Mammary epithelial cell (primary cell): Measurements from ENCODE around the gene ENOX1.
"Not testable (repeated sequence)": the region's sequence is repeated elsewhere in the genome, so short reads cannot be mapped to it uniquely, and the experiment has no call there.

Experiments
- EZH2 ChIP-seq: IDR thresholded peaks from 2 replicates; pipeline ENCODE4 v1.6.1; 2012; ENCODE audit warnings: low read length, inconsistent platforms, borderline replicate concordance
- TF ChIP-seq, protein P1 (sequence below), 2 donors: IDR thresholded peaks in 1 of 2; conservative IDR thresholded peaks in 1 of 2; 2 replicates each; pipeline ENCODE4 v1.5.1; 2011 to 2012; ENCODE audit warnings: inconsistent platforms in 2 of 2, low read length in 2 of 2, mild to moderate bottlenecking in 2 of 2, control low read depth in 1 of 2, low read depth in 1 of 2; ENCODE audit not compliant: insufficient read depth in 1 of 2; ENCODE audit errors: extremely low read depth in 1 of 2

DNA sequence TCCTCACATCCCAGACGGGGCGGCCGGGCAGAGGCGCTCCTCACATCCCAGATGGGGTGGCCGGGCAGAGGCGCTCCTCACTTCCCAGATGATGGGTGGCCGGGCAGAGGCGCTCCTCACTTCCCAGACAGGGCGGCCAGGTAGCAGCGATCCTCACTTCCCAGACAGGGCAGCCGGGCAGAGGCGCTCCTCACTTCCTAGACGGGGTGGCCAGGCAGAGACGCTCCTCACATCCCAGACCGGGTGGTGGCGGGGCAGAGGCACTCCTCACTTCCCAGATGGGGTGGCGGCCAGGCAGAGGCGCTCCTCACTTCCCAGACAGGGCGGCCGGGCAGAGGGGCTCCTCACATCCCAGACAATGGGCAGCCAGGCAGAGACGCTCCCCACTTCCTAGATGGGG, 370.4 kb downstream of the ENOX1 start:
- TF ChIP-seq, protein P1, sequence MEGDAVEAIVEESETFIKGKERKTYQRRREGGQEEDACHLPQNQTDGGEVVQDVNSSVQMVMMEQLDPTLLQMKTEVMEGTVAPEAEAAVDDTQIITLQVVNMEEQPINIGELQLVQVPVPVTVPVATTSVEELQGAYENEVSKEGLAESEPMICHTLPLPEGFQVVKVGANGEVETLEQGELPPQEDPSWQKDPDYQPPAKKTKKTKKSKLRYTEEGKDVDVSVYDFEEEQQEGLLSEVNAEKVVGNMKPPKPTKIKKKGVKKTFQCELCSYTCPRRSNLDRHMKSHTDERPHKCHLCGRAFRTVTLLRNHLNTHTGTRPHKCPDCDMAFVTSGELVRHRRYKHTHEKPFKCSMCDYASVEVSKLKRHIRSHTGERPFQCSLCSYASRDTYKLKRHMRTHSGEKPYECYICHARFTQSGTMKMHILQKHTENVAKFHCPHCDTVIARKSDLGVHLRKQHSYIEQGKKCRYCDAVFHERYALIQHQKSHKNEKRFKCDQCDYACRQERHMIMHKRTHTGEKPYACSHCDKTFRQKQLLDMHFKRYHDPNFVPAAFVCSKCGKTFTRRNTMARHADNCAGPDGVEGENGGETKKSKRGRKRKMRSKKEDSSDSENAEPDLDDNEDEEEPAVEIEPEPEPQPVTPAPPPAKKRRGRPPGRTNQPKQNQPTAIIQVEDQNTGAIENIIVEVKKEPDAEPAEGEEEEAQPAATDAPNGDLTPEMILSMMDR (conservative IDR thresholded peaks at IDR 0.05 in 1 of 2, IDR thresholded peaks at IDR 0.05 in 1 of 2; ENCODE audit: extremely low read depth in 1 of 2, insufficient read depth in 1 of 2, low read depth in 1 of 2, low read length in 2 of 2): not testable (repeated sequence)
- TF ChIP-seq EZH2: not testable (repeated sequence)
